Right lobe of liver (tissue), 6 donors: Measurements from ENCODE around the gene STRBP. TPM values are rescaled to one million over a fixed set of nuclear protein-coding genes. Genes with fewer than 3 reads are reported as not detected.

ENCODE experiments used
- ATAC-seq, 4 donors: fragments of 200-7000 bp; cut with Tn5 transposase; one replicate each; pipeline ENCODE4 v1.9.1; 2020; ENCODE audit warnings: mild to moderate bottlenecking in 4 of 4, moderate library complexity in 4 of 4
- DNase-seq, 3 donors: peaks; one replicate each; pipeline ENCODE4 v3.0.0-alpha.2; 2020
- H3K27ac ChIP-seq, 3 donors: fragments of 200-600 bp; one replicate each; pipeline ENCODE4 v1.8.0; 2022
- H3K27me3 ChIP-seq, 2 donors: fragments of 200-600 bp; one replicate each; pipeline ENCODE4 v1.8.0; 2022
- H3K36me3 ChIP-seq, 4 donors: fragments of 200-600 bp; sonication (generic) in 1 of 4; one replicate each; pipeline versions ENCODE4 v1.5.1 to v1.8.0; 2017 to 2022; ENCODE audit warnings: control low read depth in 1 of 4
- H3K4me1 ChIP-seq, 4 donors: fragments of 200-600 bp; sonication (generic) in 1 of 4; one replicate each; pipeline versions ENCODE4 v1.5.1 to v1.8.0; 2017 to 2022; ENCODE audit warnings: control low read depth in 1 of 4
- H3K4me3 ChIP-seq, 3 donors: fragments of 200-600 bp; one replicate each; pipeline ENCODE4 v1.8.0; 2022
- H3K9me3 ChIP-seq, 4 donors: fragments of 200-600 bp; sonication (generic) in 1 of 4; one replicate each; pipeline versions ENCODE4 v1.5.1 to v1.8.0; 2017 to 2022; ENCODE audit warnings: control low read depth in 1 of 4
- POLR2A ChIP-seq: fragments of 450-650 bp; IDR thresholded peaks from one replicate; pipeline ENCODE4 v1.6.1; 2017; ENCODE audit warnings: antibody characterized with exemption, mild to moderate bottlenecking
- WGBS: methylation state at CpG from one replicate; pipeline ENCODE4 v1.1.6; 2018; ENCODE audit warnings: low coverage, low lambda C conversion rate; ENCODE audit not compliant: insufficient coverage; ENCODE audit errors: missing lambda C conversion rate; 5-methylcytosine and 5-hydroxymethylcytosine counted together
- intact Hi-C, 2 donors: fragments of 100-400 bp; cut with DNase I; formaldehyde crosslinking; loops; one replicate each; pipeline versions ENCODE4 v1.11.2 to v1.14.1; 2022
- total RNA-seq, 6 experiments: library from RNA; depleted of rRNA in 2 of 6; stranded (reverse); fragments of >200 nt in 2 of 6; fragmentation: NEBNext Ultra II Directional in 3 of 6; extraction: Animal tissue kit (Norgen Biotek cat#: 25700) in 3 of 6; gene quantifications; one replicate each; pipeline versions ENCODE4 v1.1.0 to v1.2.4, GENCODE V29; 2016 to 2023
- TF ChIP-seq, protein P1 (sequence below), 4 donors: fragments of 200-600 bp in 3 of 4; fragments of 450-650 bp in 1 of 4; IDR thresholded peaks; one replicate each; pipeline versions ENCODE4 v1.5.1 to v1.8.0; 2016 to 2022; ENCODE audit warnings: antibody characterized with exemption in 4 of 4, mild to moderate bottlenecking in 2 of 4
- donor health status: DM: no; HTN: yes; CAD: no.
- donor health status: DM: no; HTN: no; CAD: no.
- donor health status: DM: no; HTN: no; CAD: no.
- donor health status: DM: no; HTN: yes; CAD: no.
- donor health status: DM: no; HTN: yes; CAD: no.

The STRBP gene
- total RNA-seq, 6 experiments from 2014 or later = 5.3 to 10.2 (median 8.3) TPM

DNA sequence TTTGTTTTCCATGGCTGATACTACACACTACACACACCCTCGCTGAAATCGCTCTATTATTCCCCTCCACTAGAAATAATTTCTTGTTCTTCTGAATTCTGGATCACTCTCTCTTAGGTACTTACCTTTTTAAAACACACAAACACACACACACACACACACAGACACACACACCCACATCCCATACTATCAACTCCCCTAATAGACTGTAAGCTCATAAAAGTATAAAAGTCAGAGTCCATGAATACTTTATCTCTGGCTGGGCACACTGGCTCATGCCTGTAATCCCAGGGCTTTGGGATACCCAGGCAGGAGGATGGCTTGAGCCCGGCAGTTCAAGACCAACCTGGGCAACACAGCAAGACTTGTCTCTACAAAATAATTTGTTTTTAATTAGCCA is 11.1 kb downstream of the STRBP start:
- Histone ChIP-seq H3K27ac (no peak overlapping the region), H3K27me3 (no peaks in the 10 kb centered on the region), H3K4me1 (no peaks in the 10 kb centered on the region), H3K36me3 (no peaks in the 10 kb centered on the region), H3K4me3 (no peak overlapping the region), H3K9me3 (no peaks in the 10 kb centered on the region)
- ATAC-seq (no peak), DNase-seq (no peak)
- WGBS = 90% methylated on average over 3 of the region's 3 CpGs
- intact Hi-C loops = no loop called here
- TF ChIP-seq POLR2A = no peak
- TF ChIP-seq, protein P1, sequence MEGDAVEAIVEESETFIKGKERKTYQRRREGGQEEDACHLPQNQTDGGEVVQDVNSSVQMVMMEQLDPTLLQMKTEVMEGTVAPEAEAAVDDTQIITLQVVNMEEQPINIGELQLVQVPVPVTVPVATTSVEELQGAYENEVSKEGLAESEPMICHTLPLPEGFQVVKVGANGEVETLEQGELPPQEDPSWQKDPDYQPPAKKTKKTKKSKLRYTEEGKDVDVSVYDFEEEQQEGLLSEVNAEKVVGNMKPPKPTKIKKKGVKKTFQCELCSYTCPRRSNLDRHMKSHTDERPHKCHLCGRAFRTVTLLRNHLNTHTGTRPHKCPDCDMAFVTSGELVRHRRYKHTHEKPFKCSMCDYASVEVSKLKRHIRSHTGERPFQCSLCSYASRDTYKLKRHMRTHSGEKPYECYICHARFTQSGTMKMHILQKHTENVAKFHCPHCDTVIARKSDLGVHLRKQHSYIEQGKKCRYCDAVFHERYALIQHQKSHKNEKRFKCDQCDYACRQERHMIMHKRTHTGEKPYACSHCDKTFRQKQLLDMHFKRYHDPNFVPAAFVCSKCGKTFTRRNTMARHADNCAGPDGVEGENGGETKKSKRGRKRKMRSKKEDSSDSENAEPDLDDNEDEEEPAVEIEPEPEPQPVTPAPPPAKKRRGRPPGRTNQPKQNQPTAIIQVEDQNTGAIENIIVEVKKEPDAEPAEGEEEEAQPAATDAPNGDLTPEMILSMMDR (IDR thresholded peaks at IDR 0.05) = no peak

DNA sequence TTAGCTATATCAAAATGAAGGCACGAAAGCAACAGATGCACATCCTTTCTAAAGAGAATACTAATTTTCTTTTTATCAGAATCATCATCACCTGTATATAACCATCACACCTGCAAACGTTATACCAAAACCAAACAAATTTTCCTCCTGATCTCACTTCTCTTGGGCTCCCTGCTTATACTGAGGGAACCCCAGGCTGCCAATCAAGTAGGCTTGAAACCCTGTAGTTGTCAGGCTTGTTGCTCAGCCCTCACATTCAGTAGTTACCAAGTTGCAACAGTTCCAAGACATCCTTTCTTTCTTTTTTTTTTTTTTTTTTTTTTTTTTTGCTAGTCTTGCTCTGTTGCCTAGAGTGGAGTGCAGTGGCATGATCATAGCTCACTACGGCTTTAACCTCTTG is 12.7 kb downstream of the STRBP start:
- no peak overlapping the region for H3K27ac ChIP-seq
- no peak for TF ChIP-seq POLR2A
- TF ChIP-seq, protein P1 (IDR thresholded peaks at IDR 0.05) = no peak

DNA sequence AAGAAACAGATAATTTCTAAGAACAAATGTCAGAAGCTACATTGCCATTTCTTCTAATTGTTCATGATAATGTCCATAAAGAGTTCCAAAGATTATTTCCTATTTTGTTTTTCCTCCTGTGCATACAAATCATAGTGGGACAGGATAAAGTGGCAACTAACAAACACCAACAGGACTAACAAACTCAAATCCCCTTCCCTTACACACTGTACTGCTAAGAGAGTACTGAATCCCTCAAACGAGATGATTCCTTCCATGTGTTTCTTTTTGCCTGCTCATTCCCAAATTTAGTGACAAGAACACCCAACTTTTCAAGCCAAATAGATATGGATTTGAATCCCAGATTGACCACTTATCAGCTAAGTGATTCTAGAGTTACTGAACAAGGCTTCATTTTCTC is 15.2 kb downstream of the STRBP start:
- no peaks in the 10 kb centered on the region for H3K9me3 ChIP-seq
- H3K4me3 ChIP-seq = no peak overlapping the region
- peaks cover 0 to 16% (median 4%) of the 10 kb centered on the region in 4 donors for H3K4me1 ChIP-seq
- no peaks in the 10 kb centered on the region for H3K36me3 ChIP-seq
- H3K27ac ChIP-seq = no peak overlapping the region
- H3K27me3 ChIP-seq = no peaks in the 10 kb centered on the region
- DNase-seq (no peak), ATAC-seq (no peak)
- intact Hi-C loops = no loop called here
- 75% methylated on average over 1 of the region's 1 CpG for WGBS
- no peak for TF ChIP-seq POLR2A
- TF ChIP-seq, protein P1 (IDR thresholded peaks at IDR 0.05) = no peak

More for the DNA sequence above, 12.7 kb downstream of the STRBP start:
- intact Hi-C loops = no loop called here
- Histone ChIP-seq H3K4me1 (peaks cover 0 to 15% (median 4%) of the 10 kb centered on the region in 4 donors), H3K9me3 (no peaks in the 10 kb centered on the region), H3K4me3 (no peak overlapping the region), H3K36me3 (no peaks in the 10 kb centered on the region), H3K27me3 (no peaks in the 10 kb centered on the region)
- WGBS = 88% methylated on average over 3 of the region's 3 CpGs
- ATAC-seq = no peak
- DNase-seq = no peak

DNA sequence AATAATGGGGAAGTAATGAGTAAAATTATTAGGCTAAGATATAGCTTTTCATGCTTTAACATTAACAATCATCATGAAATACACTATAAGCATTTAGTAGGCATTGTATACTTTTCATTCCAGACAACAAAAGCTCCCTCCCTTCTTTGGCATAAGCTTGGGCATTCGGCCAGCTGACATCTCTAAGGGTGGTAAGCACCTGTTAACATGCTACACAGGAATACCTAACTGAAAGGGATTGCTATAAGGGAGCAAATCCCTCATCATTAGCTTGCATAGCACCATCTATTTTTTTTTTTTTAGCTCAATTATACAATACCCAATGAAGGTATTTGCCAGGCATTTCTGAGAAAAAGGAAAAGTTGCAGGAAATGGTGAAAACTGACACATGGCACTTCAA is 16.6 kb downstream of the STRBP start:
- DNase-seq (no peak), ATAC-seq (peak in 2 of 4 donors; percentile 26 to 35)
- H3K27ac ChIP-seq = no peak overlapping the region
- H3K4me1 ChIP-seq = peaks cover 0 to 17% (median 4%) of the 10 kb centered on the region in 4 donors
- H3K9me3 ChIP-seq = no peaks in the 10 kb centered on the region
- no peak overlapping the region for H3K4me3 ChIP-seq
- no peaks in the 10 kb centered on the region for H3K27me3 ChIP-seq
- TF ChIP-seq, protein P1 (IDR thresholded peaks at IDR 0.05) = no peak
- TF ChIP-seq POLR2A = no peak
- no peaks in the 10 kb centered on the region for H3K36me3 ChIP-seq
- 11% methylated on average over 1 of the region's 1 CpG for WGBS
- intact Hi-C loops = no loop called here

DNA sequence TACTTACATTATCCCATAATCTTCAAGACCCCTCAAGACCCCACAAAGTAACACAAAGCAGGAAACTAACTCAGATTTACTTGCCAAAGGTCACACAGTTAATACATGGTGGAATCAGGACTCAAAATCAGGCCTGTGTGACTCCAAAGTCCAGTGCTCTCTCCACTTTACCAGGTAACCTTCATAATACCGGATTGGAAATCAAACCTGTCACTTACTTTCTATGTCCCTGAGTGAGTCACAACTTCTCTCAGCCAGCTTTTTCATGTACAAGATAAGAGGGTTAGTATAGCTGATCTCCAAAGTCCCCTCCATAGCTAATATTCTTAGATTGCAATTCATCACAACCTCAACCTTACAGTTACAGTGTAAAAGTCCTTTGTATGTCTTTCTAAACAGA is 17.1 kb downstream of the STRBP start:
- Histone ChIP-seq H3K9me3 (no peaks in the 10 kb centered on the region), H3K4me3 (no peak overlapping the region), H3K27ac (no peak overlapping the region), H3K4me1 (peaks cover 0 to 19% (median 4%) of the 10 kb centered on the region in 4 donors), H3K27me3 (no peaks in the 10 kb centered on the region), H3K36me3 (no peaks in the 10 kb centered on the region)
- TF ChIP-seq, protein P1 (IDR thresholded peaks at IDR 0.05) = no peak
- TF ChIP-seq POLR2A = no peak
- DNase-seq = no peak
- ATAC-seq = peak; percentile 41 to 93 (median 62)
- whole genome bisulfite sequencing = 31% methylated on average over 1 of the region's 1 CpG
- intact Hi-C loops = no loop called here
